C4-2B (cell line): ENCODE data around the gene SLC39A8.

ENCODE experiments used
- ZFX ChIP-seq: fragments of 450-650 bp; IDR thresholded peaks from 2 replicates; pipeline ENCODE4 v1.6.1; 2017
- TF ChIP-seq, protein P1 (sequence below): fragments of 450-650 bp; conservative IDR thresholded peaks from 2 replicates; pipeline ENCODE4 v1.5.1; 2017; ENCODE audit warnings: mild to moderate bottlenecking

- TF ChIP-seq, protein P1, sequence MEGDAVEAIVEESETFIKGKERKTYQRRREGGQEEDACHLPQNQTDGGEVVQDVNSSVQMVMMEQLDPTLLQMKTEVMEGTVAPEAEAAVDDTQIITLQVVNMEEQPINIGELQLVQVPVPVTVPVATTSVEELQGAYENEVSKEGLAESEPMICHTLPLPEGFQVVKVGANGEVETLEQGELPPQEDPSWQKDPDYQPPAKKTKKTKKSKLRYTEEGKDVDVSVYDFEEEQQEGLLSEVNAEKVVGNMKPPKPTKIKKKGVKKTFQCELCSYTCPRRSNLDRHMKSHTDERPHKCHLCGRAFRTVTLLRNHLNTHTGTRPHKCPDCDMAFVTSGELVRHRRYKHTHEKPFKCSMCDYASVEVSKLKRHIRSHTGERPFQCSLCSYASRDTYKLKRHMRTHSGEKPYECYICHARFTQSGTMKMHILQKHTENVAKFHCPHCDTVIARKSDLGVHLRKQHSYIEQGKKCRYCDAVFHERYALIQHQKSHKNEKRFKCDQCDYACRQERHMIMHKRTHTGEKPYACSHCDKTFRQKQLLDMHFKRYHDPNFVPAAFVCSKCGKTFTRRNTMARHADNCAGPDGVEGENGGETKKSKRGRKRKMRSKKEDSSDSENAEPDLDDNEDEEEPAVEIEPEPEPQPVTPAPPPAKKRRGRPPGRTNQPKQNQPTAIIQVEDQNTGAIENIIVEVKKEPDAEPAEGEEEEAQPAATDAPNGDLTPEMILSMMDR: no peak
- no peak for TF ChIP-seq ZFX
Observed at GRCh38 chr4:102308032-102308799, 37.1 kb downstream of the SLC39A8 start.
